Measurements from ENCODE around the gene IGFBP5.

IGFBP5 gene

DNA sequence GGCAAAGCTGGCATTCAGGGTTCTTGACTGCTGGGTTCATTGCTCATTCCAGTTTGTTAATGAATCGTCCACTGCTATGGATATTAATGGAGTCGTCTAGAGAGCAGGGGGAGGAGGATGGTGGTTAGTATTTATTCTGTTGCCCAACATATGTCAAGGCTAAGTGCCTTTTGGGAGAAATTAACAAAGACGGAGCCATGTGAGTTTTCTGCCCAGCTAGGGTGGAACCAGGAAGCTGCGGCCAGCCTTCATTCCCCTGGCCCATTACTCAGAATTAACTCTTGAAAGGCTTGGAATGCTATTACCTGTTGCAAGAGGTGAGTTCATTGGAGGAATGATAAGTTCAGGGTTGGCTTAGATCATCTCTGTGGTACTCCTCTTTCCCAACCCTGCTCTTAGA lies 42.8 kb downstream of the IGFBP5 start:
- no peaks in the 10 kb centered on the region for H3K9me2 ChIP-seq (replicated peaks; ENCODE audit: insufficient read depth, low read length)
- no peak for TF ChIP-seq EZH2phosphoT487 (conservative IDR thresholded peaks at IDR 0.05; ENCODE audit: low read length)
- H3K9me3 ChIP-seq (ENCODE audit: insufficient read depth, low read length): no peaks in the 10 kb centered on the region
- H3K27ac ChIP-seq (ENCODE audit: low read depth, low read length): no peak overlapping the region
- H3F3A ChIP-seq (ENCODE audit: insufficient read depth): no peaks in the 10 kb centered on the region
- no peaks in the 10 kb centered on the region for H3K36me3 ChIP-seq (ENCODE audit: low read length)
- H3K27me3 ChIP-seq (ENCODE audit: low read length): no peaks in the 10 kb centered on the region
- no peak overlapping the region for H3K4me3 ChIP-seq (ENCODE audit: insufficient read depth, low read length, poor library complexity, severe bottlenecking)
- H3K9ac ChIP-seq (ENCODE audit: low read length): no peak overlapping the region
- H3K4me2 ChIP-seq (ENCODE audit: low read depth, low read length, poor library complexity, severe bottlenecking): no peak overlapping the region
- no peaks in the 10 kb centered on the region for H3K79me2 ChIP-seq (ENCODE audit: insufficient read depth, low read length)
- no peak overlapping the region for H2AFZ ChIP-seq (ENCODE audit: low read depth, low read length, severe bottlenecking)
- H4K20me1 ChIP-seq (ENCODE audit: low read depth, low read length): no peaks in the 10 kb centered on the region

- Histone ChIP-seq H3K9me2 (replicated peaks; ENCODE audit: insufficient read depth, low read length) (no peaks in the 10 kb centered on the region), H3K36me3 (ENCODE audit: low read length) (no peaks in the 10 kb centered on the region), H3K27me3 (ENCODE audit: low read length) (no peaks in the 10 kb centered on the region), H3K9me3 (ENCODE audit: insufficient read depth, low read length) (no peaks in the 10 kb centered on the region), H2AFZ (ENCODE audit: low read depth, low read length, severe bottlenecking) (no peak overlapping the region), H3K79me2 (ENCODE audit: insufficient read depth, low read length) (no peaks in the 10 kb centered on the region), H3K27ac (ENCODE audit: low read depth, low read length) (no peak overlapping the region), H4K20me1 (ENCODE audit: low read depth, low read length) (no peaks in the 10 kb centered on the region), H3K9ac (ENCODE audit: low read length) (no peak overlapping the region), H3K4me2 (ENCODE audit: low read depth, low read length, poor library complexity, severe bottlenecking) (no peak overlapping the region), H3K4me3 (ENCODE audit: insufficient read depth, low read length, poor library complexity, severe bottlenecking) (no peak overlapping the region), H3F3A (ENCODE audit: insufficient read depth) (no peaks in the 10 kb centered on the region)
- TF ChIP-seq EZH2phosphoT487 (conservative IDR thresholded peaks at IDR 0.05; ENCODE audit: low read length) (no peak), CTCF (IDR thresholded peaks at IDR 0.05; ENCODE audit: insufficient read depth, low read length, poor library complexity, severe bottlenecking) (no peak)
These were observed 43.9 kb downstream of the IGFBP5 start for GRCh38 chr2:216651351-216651881.

DNA sequence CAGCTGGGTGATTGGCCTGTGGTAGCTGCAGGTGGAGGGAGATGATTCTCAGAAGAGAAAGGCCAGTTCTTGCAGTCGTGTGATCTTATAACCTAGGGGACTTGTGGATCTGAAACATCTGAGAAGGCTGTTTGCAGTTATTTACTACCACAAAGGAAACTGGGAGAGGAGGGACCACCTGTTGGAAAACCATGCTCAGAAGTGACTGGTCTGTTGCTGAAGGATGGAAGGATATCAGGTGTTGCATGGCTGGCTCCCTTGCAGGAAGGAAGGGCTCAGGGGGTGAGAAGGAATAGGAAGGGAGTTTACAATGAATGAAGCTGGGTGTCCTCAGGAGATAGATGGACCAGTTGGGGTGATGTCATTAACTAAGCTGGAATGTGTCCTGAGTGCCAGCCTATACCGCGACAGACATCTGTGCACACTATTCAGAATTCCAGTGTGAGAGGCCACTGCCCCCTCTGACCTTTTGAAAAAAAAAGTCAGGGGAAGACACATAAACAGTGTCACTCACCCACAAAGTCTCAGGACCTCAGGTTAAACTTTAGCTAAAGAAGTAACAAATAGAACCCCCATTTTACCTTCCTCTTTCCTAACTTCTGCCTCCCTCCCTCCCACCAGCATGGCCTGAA lies 44.6 kb downstream of the IGFBP5 start:
- no peaks in the 10 kb centered on the region for H3K9me3 ChIP-seq (ENCODE audit: insufficient read depth, low read length)
- H3K27ac ChIP-seq (ENCODE audit: low read depth, low read length): no peak overlapping the region
- no peaks in the 10 kb centered on the region for H3K79me2 ChIP-seq (ENCODE audit: insufficient read depth, low read length)
- no peaks in the 10 kb centered on the region for H3K27me3 ChIP-seq (ENCODE audit: low read length)
- H4K20me1 ChIP-seq (ENCODE audit: low read depth, low read length): no peaks in the 10 kb centered on the region
- no peak overlapping the region for H2AFZ ChIP-seq (ENCODE audit: low read depth, low read length, severe bottlenecking)
- no peak overlapping the region for H3K4me3 ChIP-seq (ENCODE audit: insufficient read depth, low read length, poor library complexity, severe bottlenecking)
- no peak overlapping the region for H3K9ac ChIP-seq (ENCODE audit: low read length)
- no peak for TF ChIP-seq EZH2phosphoT487 (conservative IDR thresholded peaks at IDR 0.05; ENCODE audit: low read length)
- no peak for TF ChIP-seq CTCF (IDR thresholded peaks at IDR 0.05; ENCODE audit: insufficient read depth, low read length, poor library complexity, severe bottlenecking)
- no peaks in the 10 kb centered on the region for H3K36me3 ChIP-seq (ENCODE audit: low read length)
- no peaks in the 10 kb centered on the region for H3K9me2 ChIP-seq (replicated peaks; ENCODE audit: insufficient read depth, low read length)
- no peaks in the 10 kb centered on the region for H3F3A ChIP-seq (ENCODE audit: insufficient read depth)
- H3K4me2 ChIP-seq (ENCODE audit: low read depth, low read length, poor library complexity, severe bottlenecking): no peak overlapping the region

- H3F3A ChIP-seq (ENCODE audit: insufficient read depth): no peaks in the 10 kb centered on the region
- no peak for TF ChIP-seq EZH2phosphoT487 (conservative IDR thresholded peaks at IDR 0.05; ENCODE audit: low read length)
- TF ChIP-seq CTCF (IDR thresholded peaks at IDR 0.05; ENCODE audit: insufficient read depth, low read length, poor library complexity, severe bottlenecking): no peak
- H2AFZ ChIP-seq (ENCODE audit: low read depth, low read length, severe bottlenecking): no peak overlapping the region
- H4K20me1 ChIP-seq (ENCODE audit: low read depth, low read length): no peaks in the 10 kb centered on the region
- H3K27me3 ChIP-seq (ENCODE audit: low read length): no peaks in the 10 kb centered on the region
- no peaks in the 10 kb centered on the region for H3K9me3 ChIP-seq (ENCODE audit: insufficient read depth, low read length)
- no peaks in the 10 kb centered on the region for H3K36me3 ChIP-seq (ENCODE audit: low read length)
- no peak overlapping the region for H3K9ac ChIP-seq (ENCODE audit: low read length)
- H3K27ac ChIP-seq (ENCODE audit: low read depth, low read length): no peak overlapping the region
- no peak overlapping the region for H3K4me3 ChIP-seq (ENCODE audit: insufficient read depth, low read length, poor library complexity, severe bottlenecking)
- H3K79me2 ChIP-seq (ENCODE audit: insufficient read depth, low read length): no peaks in the 10 kb centered on the region
- no peaks in the 10 kb centered on the region for H3K9me2 ChIP-seq (replicated peaks; ENCODE audit: insufficient read depth, low read length)
- no peak overlapping the region for H3K4me2 ChIP-seq (ENCODE audit: low read depth, low read length, poor library complexity, severe bottlenecking)
These were observed 45.8 kb downstream of the IGFBP5 start for GRCh38 chr2:216649574-216649973.
